HepG2 (cell line): ENCODE measurements around the gene OR2S2. TPM values are rescaled to one million over a fixed set of nuclear protein-coding genes. Genes with fewer than 3 reads are reported as not detected.
A peak's percentile ranks its signal among the peaks of the same experiment; 100 is the strongest.

Source experiments
- ATAC-seq: fragments of 200-7000 bp; cut with Tn5 transposase; 3 replicates; pipeline ENCODE4 v1.9.1; 2020; ENCODE audit warnings: mild to moderate bottlenecking, moderate library complexity
- BruUV-seq: library from RNA; stranded (reverse); fragments of 400-500 nt; replicated peaks from 2 replicates; lab custom pipeline; 2021; lab: Mats Ljungman, UMichigan
- CTCF ChIA-PET: fragments of 300-600 bp; formaldehyde crosslinking; extraction: SDS; loops from one replicate; lab custom pipeline; 2021; ENCODE audit warnings: low total read pairs, inconsistent platforms, low intra/inter-chr PET ratio; lab: Yijun Ruan, JAX
- POLR2A ChIA-PET: fragments of 350-600 bp; sonication (Branson Sonifier 250); formaldehyde crosslinking; loops from one replicate; lab custom pipeline; 2020; ENCODE audit warnings: antibody characterized with exemption, inconsistent platforms; lab: Yijun Ruan, JAX
- DNase-seq: peaks from one replicate; pipeline ENCODE4 v3.0.0-alpha.2; 2015; ENCODE audit warnings: low spot score
- FAIRE-seq: peaks from 3 replicates; lab custom pipeline; 2011; peaks lifted over from hg19 to GRCh38; lab: Jason Lieb, UNC
- H2AFZ ChIP-seq: one replicate; pipeline ENCODE4 v1.6.1; 2011; ENCODE audit warnings: low read length, inconsistent platforms
- H3K27ac ChIP-seq: fragments of 300-600 bp; 3 replicates; pipeline ENCODE4 v1.8.0; 2011; ENCODE audit warnings: mixed run types, mild to moderate bottlenecking, mixed read lengths, low read length, inconsistent platforms; ENCODE audit not compliant: insufficient read depth; ENCODE audit errors: extremely low read length
- H3K27me3 ChIP-seq, 2 experiments: fragments of 200-600 bp in 1 of 2; 2 replicates in 1 of 2; 3 replicates in 1 of 2; pipeline versions ENCODE4 v1.6.0 to v1.8.0; 2011; ENCODE audit warnings: low read length in 2 of 2, mild to moderate bottlenecking in 2 of 2, moderate library complexity in 2 of 2, inconsistent platforms in 1 of 2; ENCODE audit not compliant: insufficient read depth in 2 of 2, control insufficient read depth in 1 of 2
- H3K36me3 ChIP-seq, 2 experiments: fragments of 200-600 bp in 1 of 2; replicated peaks in 1 of 2; 2 replicates in 1 of 2; 3 replicates in 1 of 2; pipeline versions ENCODE4 v1.5.1 to v1.8.0; 2011; ENCODE audit warnings: low read length in 2 of 2, inconsistent platforms in 1 of 2; ENCODE audit not compliant: insufficient read depth in 2 of 2, control insufficient read depth in 1 of 2
- H3K4me1 ChIP-seq: 2 replicates; pipeline ENCODE4 v1.5.1; 2012; ENCODE audit warnings: low read length, inconsistent platforms; ENCODE audit not compliant: insufficient read depth
- H3K4me2 ChIP-seq: 2 replicates; pipeline ENCODE4 v1.6.0; 2011; ENCODE audit warnings: low read depth, low read length, inconsistent platforms
- H3K4me3 ChIP-seq, 3 experiments: fragments of 200-600 bp in 1 of 3; sonication (generic), shearing (Covaris generic) in 1 of 3; replicated peaks in 1 of 3; 2 replicates each; pipeline ENCODE4 v1.5.1; 2011 to 2016; ENCODE audit warnings: low read length in 3 of 3, inconsistent platforms in 2 of 3, low read depth in 2 of 3, mild to moderate bottlenecking in 2 of 3, control low read depth in 1 of 3, mixed read lengths in 1 of 3; ENCODE audit not compliant: insufficient read depth in 1 of 3
- H3K79me2 ChIP-seq: one replicate; pipeline ENCODE4 v1.6.1; 2011; ENCODE audit warnings: low read length, inconsistent platforms; ENCODE audit not compliant: insufficient read depth
- H3K9ac ChIP-seq: 2 replicates; pipeline ENCODE4 v1.6.0; 2011; ENCODE audit warnings: mild to moderate bottlenecking, low read depth, low read length, inconsistent platforms; ENCODE audit not compliant: insufficient read depth
- H3K9me3 ChIP-seq: 2 replicates; pipeline ENCODE4 v1.5.1; 2012; ENCODE audit warnings: mild to moderate bottlenecking, low read length
- H4K20me1 ChIP-seq: 2 replicates; pipeline ENCODE4 v1.6.0; 2011; ENCODE audit warnings: inconsistent platforms, mild to moderate bottlenecking, low read length, moderate library complexity; ENCODE audit not compliant: insufficient read depth
- ARID2 ChIP-seq: sonication (generic); formaldehyde crosslinking; IDR thresholded peaks from 2 replicates; pipeline ENCODE4 v1.8.1; 2022; ENCODE audit warnings: mild to moderate bottlenecking, missing genetic modification reagents, borderline replicate concordance
- ARNT2 ChIP-seq: sonication (generic); formaldehyde crosslinking; IDR thresholded peaks from 2 replicates; pipeline ENCODE4 v1.8.0; 2022; ENCODE audit warnings: mild to moderate bottlenecking, low read depth, missing genetic modification reagents, moderate library complexity
- CEBPB ChIP-seq: IDR thresholded peaks from 2 replicates; pipeline ENCODE4 v1.6.1; 2011; ENCODE audit warnings: low read depth, low read length, improper control_type of control experiment, borderline replicate concordance
- GRHL1 ChIP-seq: sonication (generic); formaldehyde crosslinking; conservative IDR thresholded peaks from 2 replicates; pipeline ENCODE4 v1.8.0; 2022; ENCODE audit warnings: missing genetic modification reagents
- HOXA3 ChIP-seq: sonication (generic); formaldehyde crosslinking; IDR thresholded peaks from 2 replicates; pipeline ENCODE4 v1.5.0; 2020; ENCODE audit warnings: missing genetic modification reagents
- ZNF274 ChIP-seq: sonication (generic); formaldehyde crosslinking; IDR thresholded peaks from 2 replicates; pipeline ENCODE4 v1.5.1; 2020; ENCODE audit warnings: mild to moderate bottlenecking, missing genetic modification reagents
- ZNF484 ChIP-seq: sonication (generic); formaldehyde crosslinking; IDR thresholded peaks from 2 replicates; pipeline ENCODE4 v1.5.1; 2020; ENCODE audit warnings: mild to moderate bottlenecking, low read depth, missing genetic modification reagents, borderline replicate concordance
- ZNF501 ChIP-seq: sonication (generic); formaldehyde crosslinking; IDR thresholded peaks from 2 replicates; pipeline ENCODE4 v1.5.1; 2020; ENCODE audit warnings: mild to moderate bottlenecking, moderate library complexity, missing genetic modification reagents
- ZNF570 ChIP-seq: sonication (generic); formaldehyde crosslinking; IDR thresholded peaks from 2 replicates; pipeline ENCODE4 v1.4.0; 2020; ENCODE audit warnings: mild to moderate bottlenecking, missing genetic modification reagents, borderline replicate concordance
- ZSCAN9 ChIP-seq: IDR thresholded peaks from 2 replicates; pipeline ENCODE4 v1.6.1; 2016; ENCODE audit warnings: borderline replicate concordance
- in situ Hi-C: cut with HindIII; loops from 2 replicates; pipeline ENCODE4 v1.10.0; 2017; ENCODE audit warnings: low pct_unique_long_range_greater_than_20kb; ENCODE audit not compliant: extremely low pct_ligation_motif_present
- intact Hi-C: fragments of 100-400 bp; cut with micrococcal nuclease; formaldehyde crosslinking; loops from one replicate; pipeline ENCODE4 v1.10.0; 2022; ENCODE audit not compliant: unreplicated experiment
- polyA plus RNA-seq, 8 experiments: library from polyadenylated mRNA; depleted of rRNA in 3 of 8; stranded (reverse) in 7 of 8; unstranded in 1 of 8; fragments of >200 nt; fragmentation: Illumina TruSeq in 4 of 8; extraction: Trizol in 4 of 8; gene quantifications; 2 replicates each; pipeline versions ENCODE4 v1.2.1 to v1.2.3, GENCODE V29; 2011 to 2016; ENCODE audit warnings: low read depth in 4 of 8, missing spikeins in 1 of 8, mixed read lengths in 1 of 8; ENCODE audit not compliant: insufficient read depth in 1 of 8
- total RNA-seq, 5 experiments: library from RNA; depleted of rRNA; stranded (reverse); fragments of >200 nt; fragmentation: Illumina TruSeq; extraction: Trizol; gene quantifications; 2 replicates each; pipeline ENCODE4 v1.2.3, GENCODE V29; 2016; ENCODE audit warnings: low read depth in 1 of 5
- TF ChIP-seq, protein P1 (sequence below): sonication (generic); formaldehyde crosslinking; IDR thresholded peaks from 2 replicates; pipeline ENCODE4 v1.5.0; 2020; ENCODE audit warnings: mild to moderate bottlenecking, missing genetic modification reagents, moderate library complexity
- TF ChIP-seq, protein P2 (sequence below): sonication (generic); formaldehyde crosslinking; IDR thresholded peaks from 2 replicates; pipeline ENCODE4 v1.8.1; 2023; ENCODE audit warnings: mild to moderate bottlenecking, missing genetic modification reagents, borderline replicate concordance

Gene OR2S2
- total and polyA plus RNA-seq, 2 of the 13 experiments (the other 11 are each of a cell fraction or from before 2014, with no cell fraction given), result not detected

DNA sequence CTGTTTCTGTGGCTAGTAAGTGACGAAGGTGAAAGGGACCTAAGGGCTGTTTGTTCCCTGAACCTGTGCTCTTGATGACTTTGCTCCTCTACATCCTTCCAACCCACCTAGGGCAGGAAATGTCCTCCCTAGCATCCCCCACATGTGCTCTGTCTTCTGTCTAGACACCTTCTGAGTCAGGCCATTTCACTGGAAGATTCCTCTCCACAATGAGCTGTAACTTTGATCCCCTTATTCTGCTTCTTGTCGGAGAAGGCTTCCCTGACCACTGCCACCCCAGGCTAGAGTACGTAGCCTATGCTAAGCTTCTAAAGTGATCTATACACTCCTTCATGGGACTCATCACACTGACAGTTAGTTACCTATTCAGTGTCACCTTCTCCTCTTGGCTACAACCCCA lies 27.0 kb downstream of the OR2S2 start (continued):
- TF ChIP-seq, protein P1, sequence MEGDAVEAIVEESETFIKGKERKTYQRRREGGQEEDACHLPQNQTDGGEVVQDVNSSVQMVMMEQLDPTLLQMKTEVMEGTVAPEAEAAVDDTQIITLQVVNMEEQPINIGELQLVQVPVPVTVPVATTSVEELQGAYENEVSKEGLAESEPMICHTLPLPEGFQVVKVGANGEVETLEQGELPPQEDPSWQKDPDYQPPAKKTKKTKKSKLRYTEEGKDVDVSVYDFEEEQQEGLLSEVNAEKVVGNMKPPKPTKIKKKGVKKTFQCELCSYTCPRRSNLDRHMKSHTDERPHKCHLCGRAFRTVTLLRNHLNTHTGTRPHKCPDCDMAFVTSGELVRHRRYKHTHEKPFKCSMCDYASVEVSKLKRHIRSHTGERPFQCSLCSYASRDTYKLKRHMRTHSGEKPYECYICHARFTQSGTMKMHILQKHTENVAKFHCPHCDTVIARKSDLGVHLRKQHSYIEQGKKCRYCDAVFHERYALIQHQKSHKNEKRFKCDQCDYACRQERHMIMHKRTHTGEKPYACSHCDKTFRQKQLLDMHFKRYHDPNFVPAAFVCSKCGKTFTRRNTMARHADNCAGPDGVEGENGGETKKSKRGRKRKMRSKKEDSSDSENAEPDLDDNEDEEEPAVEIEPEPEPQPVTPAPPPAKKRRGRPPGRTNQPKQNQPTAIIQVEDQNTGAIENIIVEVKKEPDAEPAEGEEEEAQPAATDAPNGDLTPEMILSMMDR (CRISPR knock-in tag), result no peak
- TF ChIP-seq ZNF570 (no peak), HOXA3 (CRISPR knock-in tag) (no peak), ARID2 (CRISPR knock-in tag) (no peak), GRHL1 (CRISPR knock-in tag) (no peak), ZNF274 (CRISPR knock-in tag) (no peak), ZNF501 (CRISPR knock-in tag) (no peak), ZNF484 (CRISPR knock-in tag) (no peak), ZSCAN9 (CRISPR knock-in tag) (no peak)
- TF ChIP-seq, protein P2, sequence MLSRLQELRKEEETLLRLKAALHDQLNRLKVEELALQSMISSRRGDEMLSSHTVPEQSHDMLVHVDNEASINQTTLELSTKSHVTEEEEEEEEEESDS, result no peak
- TF ChIP-seq, all 625 proteins: peak for 0

GRCh38 chr9:35930521-35930920 lies 27.4 kb downstream of the OR2S2 start:
- BruUV-seq, result no TSS peak
- H3K9ac ChIP-seq, result no peak overlapping the region

More at GRCh38 chr9:35930521-35930920, 27.4 kb downstream of the OR2S2 start:
- Histone ChIP-seq H2AFZ (no peak overlapping the region), H3K79me2 (no peaks in the 10 kb centered on the region), H3K27me3 (no peaks in the 10 kb centered on the region), H3K4me3 (no peak overlapping the region), H3K4me1 (peaks cover 7% of the 10 kb centered on the region), H3K36me3 (no peaks in the 10 kb centered on the region), H3K4me2 (no peak overlapping the region), H3K27ac (no peak overlapping the region), H4K20me1 (no peaks in the 10 kb centered on the region), H3K9me3 (no peaks in the 10 kb centered on the region)
- ChIA-PET CTCF (no interaction called here), POLR2A (no interaction called here)
- FAIRE-seq (no peak), DNase-seq (no peak), ATAC-seq (no peak)
- in situ Hi-C loops (no loop called here), intact Hi-C loops (no loop called here)
- TF ChIP-seq ARNT2, result no peak
- TF ChIP-seq CEBPB, result peak; percentile 29; the same call in 1 of the 2 replicates
